Measurements from ENCODE around the gene SULT1B1.

DNA sequence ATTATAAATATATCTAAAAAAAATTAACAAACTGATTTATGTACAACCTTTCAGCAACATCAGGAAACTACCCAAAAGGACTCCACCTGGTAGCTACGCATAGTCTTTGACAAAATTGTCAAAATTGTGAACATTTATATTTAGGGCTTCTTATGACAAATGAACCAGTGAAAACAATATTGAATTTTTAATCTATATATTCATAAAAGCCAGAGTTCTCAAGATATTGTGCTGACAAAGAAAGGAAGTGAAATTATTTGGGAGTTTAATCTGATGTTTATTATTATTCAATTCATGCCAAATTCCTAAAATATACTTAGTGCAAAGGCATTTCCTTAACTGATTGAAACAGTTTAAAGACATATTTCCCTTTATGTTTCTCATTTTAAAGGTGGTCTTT lies 5.3 kb upstream of the SULT1B1 start:
- TF ChIP-seq, protein P1, sequence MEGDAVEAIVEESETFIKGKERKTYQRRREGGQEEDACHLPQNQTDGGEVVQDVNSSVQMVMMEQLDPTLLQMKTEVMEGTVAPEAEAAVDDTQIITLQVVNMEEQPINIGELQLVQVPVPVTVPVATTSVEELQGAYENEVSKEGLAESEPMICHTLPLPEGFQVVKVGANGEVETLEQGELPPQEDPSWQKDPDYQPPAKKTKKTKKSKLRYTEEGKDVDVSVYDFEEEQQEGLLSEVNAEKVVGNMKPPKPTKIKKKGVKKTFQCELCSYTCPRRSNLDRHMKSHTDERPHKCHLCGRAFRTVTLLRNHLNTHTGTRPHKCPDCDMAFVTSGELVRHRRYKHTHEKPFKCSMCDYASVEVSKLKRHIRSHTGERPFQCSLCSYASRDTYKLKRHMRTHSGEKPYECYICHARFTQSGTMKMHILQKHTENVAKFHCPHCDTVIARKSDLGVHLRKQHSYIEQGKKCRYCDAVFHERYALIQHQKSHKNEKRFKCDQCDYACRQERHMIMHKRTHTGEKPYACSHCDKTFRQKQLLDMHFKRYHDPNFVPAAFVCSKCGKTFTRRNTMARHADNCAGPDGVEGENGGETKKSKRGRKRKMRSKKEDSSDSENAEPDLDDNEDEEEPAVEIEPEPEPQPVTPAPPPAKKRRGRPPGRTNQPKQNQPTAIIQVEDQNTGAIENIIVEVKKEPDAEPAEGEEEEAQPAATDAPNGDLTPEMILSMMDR (IDR thresholded peaks at IDR 0.05) = no peak
- TF ChIP-seq POLR2A (IDR thresholded peaks at IDR 0.05) = no peak
